ENCODE results near the gene ENSA.
"Not testable (repeated sequence)": the region's sequence is repeated elsewhere in the genome, so short reads cannot be mapped to it uniquely, and the experiment has no call there.

The ENSA gene

DNA sequence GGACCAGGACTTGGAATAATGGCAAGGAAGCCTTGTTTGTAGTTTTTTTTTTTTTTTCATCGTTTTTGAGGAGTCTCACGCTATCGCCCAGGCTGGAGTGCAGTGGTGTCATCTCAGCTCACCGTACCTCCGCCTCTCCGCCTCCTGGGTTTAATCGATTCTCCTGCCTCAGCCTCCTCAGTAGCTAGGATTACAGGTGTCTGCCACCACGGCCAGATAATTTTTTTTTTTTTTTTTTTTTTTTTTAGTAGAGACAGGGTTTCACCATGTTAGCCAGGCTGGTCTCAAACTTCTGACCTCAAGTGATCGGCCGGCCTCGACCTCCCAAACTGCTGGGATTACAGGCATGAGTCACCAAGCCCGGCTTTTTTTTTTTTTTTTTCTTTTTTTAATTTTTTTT is 27.0 kb downstream of the ENSA start:
- 0 out of 2 replicates have a peak, but pooled peaks have one; percentile 21 for TF ChIP-seq ZNF384 (IDR thresholded peaks at IDR 0.05)
- DNase-seq (ENCODE audit: extremely low spot score); CTCF ChIA-PET: not testable (repeated sequence)
- POLR2A ChIA-PET, result interaction anchor here (1.4 to 8.8 kb wide), 2 partner anchors 18 to 24 kb away, joined by 5 to 63 read pairs; partner anchors contain the start of gene MCL1

- POLR2A ChIA-PET, result interaction anchor here (8.8 kb wide), 1 partner anchor 23 kb away, joined by 63 read pairs; the partner anchor contains the start of gene MCL1
These were observed 27.9 kb downstream of the ENSA start for GRCh38 chr1:150601540-150601939.

GRCh38 chr1:150598346-150598745 is 31.1 kb downstream of the ENSA start:
- POLR2A ChIA-PET, result interaction anchor here (1.8 kb wide), 1 partner anchor 19 kb away, joined by 8 read pairs; the partner anchor contains the start of gene MCL1
- DNase-seq (ENCODE audit: extremely low spot score); CTCF ChIA-PET: not testable (repeated sequence)

More at GRCh38 chr1:150601540-150601939, 27.9 kb downstream of the ENSA start:
- DNase-seq (ENCODE audit: extremely low spot score), result no peak
- no peak for TF ChIP-seq SP1 (IDR thresholded peaks at IDR 0.05)
- TF ChIP-seq NFRKB (IDR thresholded peaks at IDR 0.05), result no peak
- no peak for TF ChIP-seq ZNF384 (IDR thresholded peaks at IDR 0.05)
- TF ChIP-seq ARNT (IDR thresholded peaks at IDR 0.05), result no peak
- TF ChIP-seq CTBP1 (IDR thresholded peaks at IDR 0.05; ENCODE audit: borderline replicate concordance), result no peak
- no peak for TF ChIP-seq ELF4 (IDR thresholded peaks at IDR 0.05)
- TF ChIP-seq LEF1 (IDR thresholded peaks at IDR 0.05; ENCODE audit: borderline replicate concordance), result no peak
- no peak for TF ChIP-seq HDGF (IDR thresholded peaks at IDR 0.05; ENCODE audit: borderline replicate concordance)
- no peak for TF ChIP-seq FOXA1 (IDR thresholded peaks at IDR 0.05)
- no peak for TF ChIP-seq PKNOX1 (IDR thresholded peaks at IDR 0.05)
- TF ChIP-seq SUZ12 (IDR thresholded peaks at IDR 0.05), result no peak
- TF ChIP-seq FOXK2 (IDR thresholded peaks at IDR 0.05), result no peak
- TF ChIP-seq L3MBTL2 (conservative IDR thresholded peaks at IDR 0.05), result no peak
- no peak for TF ChIP-seq TARDBP (IDR thresholded peaks at IDR 0.05)
- TF ChIP-seq FOXM1 (IDR thresholded peaks at IDR 0.05; ENCODE audit: borderline replicate concordance), result no peak
- TF ChIP-seq BHLHE40 (IDR thresholded peaks at IDR 0.05; ENCODE audit: borderline replicate concordance), result no peak
- CTCF ChIA-PET, result no interaction called here

DNA sequence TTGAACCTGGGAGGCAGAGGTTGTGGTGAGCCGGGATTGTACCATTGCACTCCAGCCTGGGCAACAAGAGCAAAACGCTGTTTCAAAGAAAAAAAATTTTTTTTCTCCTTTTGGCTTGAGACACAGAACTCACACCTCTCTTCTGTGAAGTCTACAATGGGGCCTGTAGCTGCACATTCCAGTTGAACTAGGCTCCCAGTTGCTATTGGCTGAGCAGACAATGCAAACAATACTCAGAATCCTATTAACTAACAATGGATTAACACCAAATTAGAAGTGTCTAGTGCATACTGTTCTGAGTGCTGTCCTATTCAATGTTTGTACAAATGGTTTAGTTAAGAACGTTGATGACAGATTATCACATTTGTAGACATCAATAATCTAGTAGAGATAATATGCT is 32.4 kb downstream of the ENSA start:
- TF ChIP-seq FOXA1 (IDR thresholded peaks at IDR 0.05) (no peak), TARDBP (IDR thresholded peaks at IDR 0.05) (no peak), SUZ12 (IDR thresholded peaks at IDR 0.05) (no peak), PKNOX1 (IDR thresholded peaks at IDR 0.05) (no peak), ZNF384 (IDR thresholded peaks at IDR 0.05) (no peak), FOXM1 (IDR thresholded peaks at IDR 0.05; ENCODE audit: borderline replicate concordance) (no peak), BHLHE40 (IDR thresholded peaks at IDR 0.05; ENCODE audit: borderline replicate concordance) (no peak), CTBP1 (IDR thresholded peaks at IDR 0.05; ENCODE audit: borderline replicate concordance) (no peak), FOXK2 (IDR thresholded peaks at IDR 0.05) (no peak), SP1 (IDR thresholded peaks at IDR 0.05) (no peak), HDGF (IDR thresholded peaks at IDR 0.05; ENCODE audit: borderline replicate concordance) (no peak), ARNT (IDR thresholded peaks at IDR 0.05) (no peak)
- POLR2A ChIA-PET, result interaction anchor here (1.8 kb wide), 1 partner anchor 17 kb away, joined by 8 read pairs; the partner anchor contains the start of gene MCL1
- DNase-seq (ENCODE audit: extremely low spot score), result no peak
- CTCF ChIA-PET, result no interaction called here

DNA sequence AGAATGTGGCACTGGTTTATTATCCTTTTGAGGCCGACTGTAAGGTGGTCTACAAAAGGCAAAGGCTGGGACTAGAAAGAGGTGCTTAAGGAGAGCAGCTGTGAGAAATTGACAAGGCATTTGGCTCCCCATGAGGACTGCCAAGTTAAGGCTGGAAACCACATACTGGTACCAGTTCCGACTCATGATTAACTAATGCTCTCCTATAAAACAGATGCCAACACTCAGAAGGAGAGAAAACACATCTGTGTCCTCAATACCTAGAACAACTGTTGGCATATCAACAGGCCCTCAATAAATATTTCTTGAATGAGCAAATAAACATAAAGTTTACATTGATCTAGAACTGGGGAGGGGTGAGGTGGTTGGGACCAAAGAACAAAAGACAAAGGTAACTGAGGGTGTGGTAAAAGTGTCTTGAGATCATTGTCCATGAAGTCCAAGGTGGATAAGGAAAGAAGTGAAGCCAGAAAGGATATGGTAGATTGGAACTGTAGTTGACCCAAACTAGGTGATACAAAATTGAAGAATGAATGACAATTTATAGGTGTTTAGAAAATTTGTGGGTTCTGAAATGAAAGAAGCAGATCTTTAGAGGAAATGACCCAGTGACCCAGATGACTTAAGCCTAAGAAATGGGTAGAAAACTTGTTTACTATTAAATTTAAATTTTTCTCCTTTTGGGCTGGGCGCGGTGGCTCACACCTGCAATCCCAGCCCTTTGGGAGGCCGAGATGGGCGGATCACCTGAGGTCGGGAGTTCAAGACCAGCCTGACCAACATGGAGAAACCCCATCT is 33.1 kb downstream of the ENSA start:
- CTCF ChIA-PET, result no interaction called here
- no peak for TF ChIP-seq NFRKB (IDR thresholded peaks at IDR 0.05)
- no peak for TF ChIP-seq SUZ12 (IDR thresholded peaks at IDR 0.05)
- TF ChIP-seq FOXA1 (IDR thresholded peaks at IDR 0.05), result no peak
- TF ChIP-seq FOXM1 (IDR thresholded peaks at IDR 0.05; ENCODE audit: borderline replicate concordance), result no peak
- no peak for TF ChIP-seq ELF4 (IDR thresholded peaks at IDR 0.05)
- TF ChIP-seq BHLHE40 (IDR thresholded peaks at IDR 0.05; ENCODE audit: borderline replicate concordance), result no peak
- POLR2A ChIA-PET, result interaction anchor here (0.9 kb wide), 1 partner anchor 17 kb away, joined by 5 read pairs; the partner anchor contains the start of gene MCL1
- DNase-seq (ENCODE audit: extremely low spot score), result no peak

DNA sequence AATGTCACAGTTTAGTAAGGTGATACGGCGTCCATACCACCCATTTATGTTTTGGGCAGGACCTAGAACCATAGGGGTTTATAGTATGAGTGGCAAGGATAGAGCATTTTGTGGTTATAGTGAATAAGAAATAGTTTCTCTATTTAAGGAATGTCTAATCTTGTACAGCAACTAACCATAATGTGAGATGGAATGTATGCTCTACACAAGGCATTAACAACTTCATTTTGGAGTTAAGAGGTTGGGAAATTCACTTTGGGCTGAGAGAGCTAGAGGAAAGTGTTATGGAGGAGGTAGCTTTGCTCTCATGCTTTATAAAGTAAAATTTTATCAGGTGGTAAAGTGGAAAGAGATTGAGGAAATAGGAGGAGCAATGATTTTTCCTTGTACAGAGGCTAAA is 47.0 kb downstream of the ENSA start:
- DNase-seq (ENCODE audit: extremely low spot score), result no peak
- TF ChIP-seq ARNT (IDR thresholded peaks at IDR 0.05), result no peak
- no peak for TF ChIP-seq CTBP1 (IDR thresholded peaks at IDR 0.05; ENCODE audit: borderline replicate concordance)
- TF ChIP-seq BHLHE40 (IDR thresholded peaks at IDR 0.05; ENCODE audit: borderline replicate concordance), result no peak
- TF ChIP-seq TARDBP (IDR thresholded peaks at IDR 0.05), result no peak
- no peak for TF ChIP-seq FOXA1 (IDR thresholded peaks at IDR 0.05)
- TF ChIP-seq FOXK2 (IDR thresholded peaks at IDR 0.05), result no peak
- no peak for TF ChIP-seq FOXM1 (IDR thresholded peaks at IDR 0.05; ENCODE audit: borderline replicate concordance)
- TF ChIP-seq NFRKB (IDR thresholded peaks at IDR 0.05), result no peak
- no peak for TF ChIP-seq ZNF384 (IDR thresholded peaks at IDR 0.05)
- TF ChIP-seq SP1 (IDR thresholded peaks at IDR 0.05), result no peak
- TF ChIP-seq ELF4 (IDR thresholded peaks at IDR 0.05), result no peak
- no peak for TF ChIP-seq LEF1 (IDR thresholded peaks at IDR 0.05; ENCODE audit: borderline replicate concordance)
- ChIA-PET POLR2A (no interaction called here), CTCF (no interaction called here)

DNA sequence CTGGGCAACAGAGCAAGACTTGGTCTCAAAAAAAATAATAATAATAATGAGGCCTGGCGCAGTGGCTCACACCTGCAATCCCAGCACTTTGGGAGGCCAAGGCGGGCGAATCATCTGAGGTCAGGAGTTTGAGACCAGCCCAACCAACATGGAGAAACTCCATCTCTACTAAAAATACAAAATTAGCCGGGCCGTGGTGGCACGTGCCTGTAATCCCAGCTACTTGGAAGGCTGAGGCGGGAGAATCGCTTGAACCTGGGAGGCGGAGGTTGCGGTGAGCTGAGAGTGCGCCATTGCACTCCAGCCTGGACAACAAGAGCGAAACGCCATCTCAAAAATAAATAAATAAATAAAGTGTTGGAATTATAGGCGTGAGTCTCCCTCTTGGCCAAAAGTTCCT is 47.5 kb downstream of the ENSA start:
- DNase-seq (ENCODE audit: extremely low spot score); POLR2A ChIA-PET; CTCF ChIA-PET: not testable (repeated sequence)

GRCh38 chr1:150581437-150581836 is 48.0 kb downstream of the ENSA start:
- CTCF ChIA-PET; DNase-seq (ENCODE audit: extremely low spot score): not testable (repeated sequence)
- POLR2A ChIA-PET, result interaction anchor here (0.6 to 7.7 kb wide), 3 partner anchors 10 to 40 kb away, joined by 3 to 260 read pairs (median 53); no protein-coding TSS in a partner anchor

GRCh38 chr1:150580966-150581365 is 48.4 kb downstream of the ENSA start:
- DNase-seq (ENCODE audit: extremely low spot score); CTCF ChIA-PET: not testable (repeated sequence)
- POLR2A ChIA-PET, result interaction anchor here (0.6 to 7.7 kb wide), 4 partner anchors 9 to 40 kb away, joined by 3 to 260 read pairs (median 58); no protein-coding TSS in a partner anchor

All from HEK293T (cell line).